ENCODE measurements around the gene QARS1. TPM values are rescaled to one million over a fixed set of nuclear protein-coding genes. Genes with fewer than 3 reads are reported as not detected.

The QARS1 gene
- total and polyA plus RNA-seq, 10 of the 15 experiments (the other 5 are each of a cell fraction or from before 2014, with no cell fraction given), result 168 to 476 (median 318) TPM

DNA sequence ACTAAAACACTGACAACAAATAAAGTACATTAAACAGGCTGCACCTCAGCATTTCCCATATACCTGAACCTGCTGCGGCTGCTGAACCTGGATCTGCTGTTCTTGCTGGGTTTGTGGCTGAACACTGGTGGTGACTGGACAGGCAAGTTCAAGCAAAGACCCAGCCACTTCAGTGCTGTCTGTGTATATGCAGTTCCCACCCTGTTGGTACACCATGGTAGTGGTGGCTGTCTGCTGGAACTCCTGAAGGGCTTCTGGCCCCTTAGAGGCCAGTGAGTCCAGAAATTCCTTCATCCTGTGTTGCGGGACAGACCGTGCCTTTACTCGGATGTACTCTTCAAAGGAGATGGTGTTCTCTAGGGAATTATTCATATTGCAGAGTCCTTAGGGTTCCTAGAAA is 27.9 kb downstream of the QARS1 start:
- Histone ChIP-seq H3K4me2 (ENCODE audit: control insufficient read depth, insufficient read depth) (no peak overlapping the region), H4K20me1 (ENCODE audit: control insufficient read depth, insufficient read depth) (no peaks in the 10 kb centered on the region), H2AFZ (ENCODE audit: control insufficient read depth, low read depth, low read length) (no peak overlapping the region), H3K9me3 (replicated peaks; ENCODE audit: control insufficient read depth, insufficient read depth, low read length) (no peaks in the 10 kb centered on the region), H3K9ac (ENCODE audit: control insufficient read depth, insufficient read depth, low read length) (no peak overlapping the region), H3K36me3 (ENCODE audit: control insufficient read depth in 2 of 2, insufficient read depth in 2 of 2, low read length in 1 of 2) (peaks cover 13 to 15% of the 10 kb centered on the region in 2 experiments), H3K4me3 (no peak overlapping the region), H3K27me3 (replicated peaks in 1 of 2; ENCODE audit: control insufficient read depth in 2 of 2, insufficient read depth in 2 of 2, low read length in 1 of 2) (no peaks in the 10 kb centered on the region), H3K27ac (ENCODE audit: control insufficient read depth, insufficient read depth) (no peak overlapping the region), H3K4me1 (ENCODE audit: control insufficient read depth, insufficient read depth, low read length) (no peaks in the 10 kb centered on the region), H3K79me2 (ENCODE audit: control insufficient read depth, insufficient read depth, low read length) (peaks cover 14% of the 10 kb centered on the region)
- SMC1A ChIA-PET (ENCODE audit: uncharacterized antibody, unreplicated experiment), result interaction anchor here (0.7 kb wide), 1 partner anchor 15 kb away, joined by 3 read pairs; no protein-coding TSS in a partner anchor
- CTCF ChIA-PET, result no interaction called here
- in situ Hi-C loops (cut with MboI), result no loop called here
- TF ChIP-seq RAD51 (IDR thresholded peaks at IDR 0.05) (no peak), RCOR1 (conservative IDR thresholded peaks at IDR 0.05; ENCODE audit: low read depth, low read length) (no peak), E2F8 (IDR thresholded peaks at IDR 0.05; ENCODE audit: low read depth, partially characterized antibody) (no peak)
- TF ChIP-seq, protein P1, sequence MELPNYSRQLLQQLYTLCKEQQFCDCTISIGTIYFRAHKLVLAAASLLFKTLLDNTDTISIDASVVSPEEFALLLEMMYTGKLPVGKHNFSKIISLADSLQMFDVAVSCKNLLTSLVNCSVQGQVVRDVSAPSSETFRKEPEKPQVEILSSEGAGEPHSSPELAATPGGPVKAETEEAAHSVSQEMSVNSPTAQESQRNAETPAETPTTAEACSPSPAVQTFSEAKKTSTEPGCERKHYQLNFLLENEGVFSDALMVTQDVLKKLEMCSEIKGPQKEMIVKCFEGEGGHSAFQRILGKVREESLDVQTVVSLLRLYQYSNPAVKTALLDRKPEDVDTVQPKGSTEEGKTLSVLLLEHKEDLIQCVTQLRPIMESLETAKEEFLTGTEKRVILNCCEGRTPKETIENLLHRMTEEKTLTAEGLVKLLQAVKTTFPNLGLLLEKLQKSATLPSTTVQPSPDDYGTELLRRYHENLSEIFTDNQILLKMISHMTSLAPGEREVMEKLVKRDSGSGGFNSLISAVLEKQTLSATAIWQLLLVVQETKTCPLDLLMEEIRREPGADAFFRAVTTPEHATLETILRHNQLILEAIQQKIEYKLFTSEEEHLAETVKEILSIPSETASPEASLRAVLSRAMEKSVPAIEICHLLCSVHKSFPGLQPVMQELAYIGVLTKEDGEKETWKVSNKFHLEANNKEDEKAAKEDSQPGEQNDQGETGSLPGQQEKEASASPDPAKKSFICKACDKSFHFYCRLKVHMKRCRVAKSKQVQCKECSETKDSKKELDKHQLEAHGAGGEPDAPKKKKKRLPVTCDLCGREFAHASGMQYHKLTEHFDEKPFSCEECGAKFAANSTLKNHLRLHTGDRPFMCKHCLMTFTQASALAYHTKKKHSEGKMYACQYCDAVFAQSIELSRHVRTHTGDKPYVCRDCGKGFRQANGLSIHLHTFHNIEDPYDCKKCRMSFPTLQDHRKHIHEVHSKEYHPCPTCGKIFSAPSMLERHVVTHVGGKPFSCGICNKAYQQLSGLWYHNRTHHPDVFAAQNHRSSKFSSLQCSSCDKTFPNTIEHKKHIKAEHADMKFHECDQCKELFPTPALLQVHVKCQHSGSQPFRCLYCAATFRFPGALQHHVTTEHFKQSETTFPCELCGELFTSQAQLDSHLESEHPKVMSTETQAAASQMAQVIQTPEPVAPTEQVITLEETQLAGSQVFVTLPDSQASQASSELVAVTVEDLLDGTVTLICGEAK (IDR thresholded peaks at IDR 0.05; ENCODE audit: borderline replicate concordance), result no peak
- TF ChIP-seq, protein P2, sequence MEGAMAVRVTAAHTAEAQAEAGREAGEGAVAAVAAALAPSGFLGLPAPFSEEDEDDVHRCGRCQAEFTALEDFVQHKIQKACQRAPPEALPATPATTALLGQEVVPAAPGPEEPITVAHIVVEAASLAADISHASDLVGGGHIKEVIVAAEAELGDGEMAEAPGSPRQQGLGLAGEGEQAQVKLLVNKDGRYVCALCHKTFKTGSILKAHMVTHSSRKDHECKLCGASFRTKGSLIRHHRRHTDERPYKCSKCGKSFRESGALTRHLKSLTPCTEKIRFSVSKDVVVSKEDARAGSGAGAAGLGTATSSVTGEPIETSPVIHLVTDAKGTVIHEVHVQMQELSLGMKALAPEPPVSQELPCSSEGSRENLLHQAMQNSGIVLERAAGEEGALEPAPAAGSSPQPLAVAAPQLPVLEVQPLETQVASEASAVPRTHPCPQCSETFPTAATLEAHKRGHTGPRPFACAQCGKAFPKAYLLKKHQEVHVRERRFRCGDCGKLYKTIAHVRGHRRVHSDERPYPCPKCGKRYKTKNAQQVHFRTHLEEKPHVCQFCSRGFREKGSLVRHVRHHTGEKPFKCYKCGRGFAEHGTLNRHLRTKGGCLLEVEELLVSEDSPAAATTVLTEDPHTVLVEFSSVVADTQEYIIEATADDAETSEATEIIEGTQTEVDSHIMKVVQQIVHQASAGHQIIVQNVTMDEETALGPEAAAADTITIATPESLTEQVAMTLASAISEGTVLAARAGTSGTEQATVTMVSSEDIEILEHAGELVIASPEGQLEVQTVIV (IDR thresholded peaks at IDR 0.05; ENCODE audit: borderline replicate concordance, partially characterized antibody), result no peak
- RAD21 ChIA-PET (ENCODE audit: unreplicated experiment), result no interaction called here
- ATAC-seq (no peak), DNase-seq (ENCODE audit: low read depth, low spot score) (no peak), FAIRE-seq (no peak)
- TSS peak; percentile 37 for BruUV-seq (replicated peaks)
- WGBS (ENCODE audit: insufficient coverage, insufficient replicate concordance, low lambda C conversion rate, missing lambda C conversion rate), result 97% methylated on average over 4 of the region's 4 CpGs
- intact Hi-C loops (cut with micrococcal nuclease; ENCODE audit: unreplicated experiment), result no loop called here
- POLR2A ChIA-PET, result interaction anchor here (1.4 kb wide), 1 partner anchor 19 kb away, joined by 3 read pairs; no protein-coding TSS in a partner anchor
